ENCODE data around the gene GUCY1A1. TPM values are rescaled to one million over a fixed set of nuclear protein-coding genes. Genes with fewer than 3 reads are reported as not detected.

Gene GUCY1A1
- total RNA-seq, 1 donor from 2014 or later = 1.5 TPM

DNA sequence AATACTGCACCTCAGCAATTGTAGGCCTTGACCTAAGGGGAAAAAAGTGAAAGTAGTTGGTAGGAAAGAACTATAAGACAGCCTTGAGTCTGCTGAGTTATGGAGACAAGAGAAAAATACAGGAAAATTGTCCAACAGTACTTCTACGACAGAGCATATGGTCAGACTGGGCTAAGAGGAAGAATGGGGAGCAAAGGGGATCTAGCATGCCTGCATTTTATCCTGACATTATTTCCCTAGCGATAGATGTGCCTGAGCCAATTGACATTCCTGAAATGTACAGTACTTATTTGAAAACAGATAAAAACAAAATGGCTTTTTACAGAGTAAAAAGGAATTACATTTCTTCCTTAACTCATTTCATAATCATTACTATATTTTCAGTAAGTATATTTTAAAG lies 22.2 kb downstream of the GUCY1A1 start:
- Mint-ChIP-seq H3K27ac (no peak overlapping the region), H3K27me3 (ENCODE audit: insufficient read depth, low read depth) (no peaks in the 10 kb centered on the region), H3K9me3 (no peaks in the 10 kb centered on the region), H3K4me1 (no peaks in the 10 kb centered on the region), H3K36me3 (no peaks in the 10 kb centered on the region), H3K4me3 (no peak overlapping the region)
- H3K27ac ChIP-seq = no peak overlapping the region
- H3K4me2 ChIP-seq = no peak overlapping the region
- no peaks in the 10 kb centered on the region for H3K4me1 ChIP-seq
- H4K20me1 ChIP-seq (ENCODE audit: low read depth) = no peaks in the 10 kb centered on the region
- H3K79me2 ChIP-seq (ENCODE audit: low read depth) = no peaks in the 10 kb centered on the region
- DNase-seq (ENCODE audit: low spot score) = no peak
- H3K27me3 ChIP-seq = no peaks in the 10 kb centered on the region
- no peaks in the 10 kb centered on the region for H3K36me3 ChIP-seq
- no peak overlapping the region for H3K9ac ChIP-seq
- no peaks in the 10 kb centered on the region for H3K9me3 ChIP-seq (ENCODE audit: low read depth)
- no peaks in the 10 kb centered on the region for H3F3A ChIP-seq (ENCODE audit: low read depth)
- H3K4me3 ChIP-seq = no peak overlapping the region
- H2AFZ ChIP-seq (replicated peaks) = no peak overlapping the region
- TF ChIP-seq, protein P1, sequence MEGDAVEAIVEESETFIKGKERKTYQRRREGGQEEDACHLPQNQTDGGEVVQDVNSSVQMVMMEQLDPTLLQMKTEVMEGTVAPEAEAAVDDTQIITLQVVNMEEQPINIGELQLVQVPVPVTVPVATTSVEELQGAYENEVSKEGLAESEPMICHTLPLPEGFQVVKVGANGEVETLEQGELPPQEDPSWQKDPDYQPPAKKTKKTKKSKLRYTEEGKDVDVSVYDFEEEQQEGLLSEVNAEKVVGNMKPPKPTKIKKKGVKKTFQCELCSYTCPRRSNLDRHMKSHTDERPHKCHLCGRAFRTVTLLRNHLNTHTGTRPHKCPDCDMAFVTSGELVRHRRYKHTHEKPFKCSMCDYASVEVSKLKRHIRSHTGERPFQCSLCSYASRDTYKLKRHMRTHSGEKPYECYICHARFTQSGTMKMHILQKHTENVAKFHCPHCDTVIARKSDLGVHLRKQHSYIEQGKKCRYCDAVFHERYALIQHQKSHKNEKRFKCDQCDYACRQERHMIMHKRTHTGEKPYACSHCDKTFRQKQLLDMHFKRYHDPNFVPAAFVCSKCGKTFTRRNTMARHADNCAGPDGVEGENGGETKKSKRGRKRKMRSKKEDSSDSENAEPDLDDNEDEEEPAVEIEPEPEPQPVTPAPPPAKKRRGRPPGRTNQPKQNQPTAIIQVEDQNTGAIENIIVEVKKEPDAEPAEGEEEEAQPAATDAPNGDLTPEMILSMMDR (IDR thresholded peaks at IDR 0.05) = no peak
- TF ChIP-seq EZH2phosphoT487 (IDR thresholded peaks at IDR 0.05) (no peak), EZH2 (IDR thresholded peaks at IDR 0.05) (no peak)

DNA sequence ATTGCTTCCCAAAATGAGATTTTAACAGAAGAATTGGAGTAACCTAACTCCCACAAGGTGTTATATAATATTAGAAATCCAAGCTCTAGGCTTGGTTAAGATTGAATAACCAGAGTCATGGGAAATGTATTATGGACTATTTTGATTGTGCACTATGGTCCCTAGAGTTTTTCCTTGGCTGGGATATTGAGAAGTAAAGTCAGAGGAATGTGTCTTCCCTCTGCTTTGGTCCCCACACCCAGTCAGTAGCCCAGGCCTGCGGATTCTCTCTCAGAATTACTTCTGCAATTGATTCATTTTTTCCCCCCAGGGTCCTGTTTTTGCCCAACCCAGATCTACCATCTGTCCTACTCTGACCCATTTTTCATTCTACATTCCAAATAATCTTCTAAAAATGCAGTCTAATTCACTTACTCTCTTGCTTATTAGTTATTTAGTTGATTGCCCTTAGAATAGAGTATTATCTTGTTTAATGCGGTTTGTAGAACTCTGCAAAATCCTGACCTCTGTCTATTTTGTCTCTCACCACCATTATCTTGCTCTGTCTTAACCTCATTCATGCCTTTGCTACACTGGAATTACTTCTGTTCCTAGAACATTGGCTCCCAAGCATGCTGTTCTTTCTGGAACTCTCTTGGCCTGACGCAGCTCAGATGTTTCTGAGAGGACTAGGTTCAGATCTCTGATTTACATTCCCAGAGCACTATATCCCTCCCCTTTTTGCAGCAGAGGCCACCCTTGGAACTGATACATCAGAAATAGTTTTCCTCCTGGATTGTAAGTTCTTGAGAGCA lies 23.6 kb downstream of the GUCY1A1 start:
- Mint-ChIP-seq H3K4me3 (no peak overlapping the region), H3K27ac (no peak overlapping the region), H3K36me3 (no peaks in the 10 kb centered on the region), H3K27me3 (ENCODE audit: insufficient read depth, low read depth) (no peaks in the 10 kb centered on the region), H3K9me3 (no peaks in the 10 kb centered on the region), H3K4me1 (no peaks in the 10 kb centered on the region)
- TF ChIP-seq EZH2phosphoT487 (IDR thresholded peaks at IDR 0.05) (no peak), EZH2 (IDR thresholded peaks at IDR 0.05) (no peak)
- TF ChIP-seq, protein P1 (IDR thresholded peaks at IDR 0.05) = no peak
- H3K4me1 ChIP-seq = no peaks in the 10 kb centered on the region
- H3K9me3 ChIP-seq (ENCODE audit: low read depth) = no peaks in the 10 kb centered on the region
- no peaks in the 10 kb centered on the region for H3F3A ChIP-seq (ENCODE audit: low read depth)
- no peaks in the 10 kb centered on the region for H3K36me3 ChIP-seq
- H3K27me3 ChIP-seq = no peaks in the 10 kb centered on the region
- no peaks in the 10 kb centered on the region for H3K79me2 ChIP-seq (ENCODE audit: low read depth)
- no peak overlapping the region for H3K9ac ChIP-seq
- no peak overlapping the region for H3K4me3 ChIP-seq
- DNase-seq (ENCODE audit: low spot score) = no peak
- no peak overlapping the region for H3K27ac ChIP-seq
- no peaks in the 10 kb centered on the region for H4K20me1 ChIP-seq (ENCODE audit: low read depth)
- no peak overlapping the region for H3K4me2 ChIP-seq
- no peak overlapping the region for H2AFZ ChIP-seq (replicated peaks)

DNA sequence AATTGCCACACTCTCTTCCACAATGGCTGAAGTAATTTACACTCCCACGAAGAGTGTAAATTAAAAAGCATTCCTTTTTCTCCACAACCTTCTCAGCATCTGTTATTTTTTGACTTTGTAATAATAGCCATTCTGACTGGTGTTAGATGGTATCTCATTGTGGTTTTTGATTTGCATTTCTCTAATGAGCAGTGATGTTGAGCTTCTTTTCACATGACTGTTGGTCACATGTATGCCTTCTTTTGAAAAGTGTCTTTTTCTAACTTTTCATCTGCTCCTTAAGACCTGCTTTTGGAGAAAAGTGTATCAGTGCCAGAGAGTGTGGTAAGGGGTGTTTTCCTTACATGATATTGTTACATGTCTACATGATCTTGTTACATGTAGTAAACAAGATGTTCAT lies 25.7 kb downstream of the GUCY1A1 start:
- Histone ChIP-seq H3K27ac (no peak overlapping the region), H3F3A (ENCODE audit: low read depth) (no peaks in the 10 kb centered on the region), H3K27me3 (no peaks in the 10 kb centered on the region), H3K36me3 (no peaks in the 10 kb centered on the region), H3K4me3 (no peak overlapping the region), H3K9ac (no peak overlapping the region), H3K4me2 (no peak overlapping the region), H3K79me2 (ENCODE audit: low read depth) (no peaks in the 10 kb centered on the region), H2AFZ (replicated peaks) (no peak overlapping the region), H4K20me1 (ENCODE audit: low read depth) (no peaks in the 10 kb centered on the region), H3K4me1 (no peaks in the 10 kb centered on the region), H3K9me3 (ENCODE audit: low read depth) (no peaks in the 10 kb centered on the region)
- Mint-ChIP-seq H3K36me3 (no peaks in the 10 kb centered on the region), H3K9me3 (no peaks in the 10 kb centered on the region), H3K27ac (no peak overlapping the region), H3K27me3 (ENCODE audit: insufficient read depth, low read depth) (no peaks in the 10 kb centered on the region), H3K4me1 (no peaks in the 10 kb centered on the region), H3K4me3 (no peak overlapping the region)
- TF ChIP-seq, protein P1 (IDR thresholded peaks at IDR 0.05) = no peak
- no peak for TF ChIP-seq EZH2phosphoT487 (IDR thresholded peaks at IDR 0.05)
- TF ChIP-seq EZH2 (IDR thresholded peaks at IDR 0.05) = no peak
- DNase-seq (ENCODE audit: low spot score) = no peak
